Effector memory CD8-positive, alpha-beta T cell (primary cell): ENCODE measurements around the gene MFNG.

Source experiments
- ATAC-seq: fragments of 150-1000 bp; cut with Tn5 transposase; replicated peaks from 2 replicates; pipeline ENCODE4 v1.10.0; 2021; ENCODE audit warnings: mild to moderate bottlenecking, moderate library complexity
- DNase-seq, 3 experiments: peaks; one replicate each; pipeline ENCODE4 v3.0.0; 2021
- H3K27ac Mint-ChIP-seq, 2 donors: one replicate each; pipeline ENCODE4 v1.8.0; 2022; ENCODE audit warnings: mild to moderate bottlenecking in 2 of 2, mixed read lengths in 2 of 2, moderate library complexity in 2 of 2
- H3K27me3 Mint-ChIP-seq, 2 donors: one replicate each; pipeline ENCODE4 v1.8.0; 2022; ENCODE audit warnings: mixed read lengths in 2 of 2
- H3K36me3 Mint-ChIP-seq: one replicate; pipeline ENCODE4 v1.8.0; 2022; ENCODE audit warnings: mild to moderate bottlenecking, moderate library complexity, mixed read lengths; ENCODE audit not compliant: insufficient read depth
- H3K4me1 Mint-ChIP-seq, 2 donors: one replicate each; pipeline ENCODE4 v1.8.0; 2022; ENCODE audit warnings: low read depth in 2 of 2, mixed read lengths in 2 of 2
- H3K4me3 Mint-ChIP-seq, 2 donors: one replicate each; pipeline ENCODE4 v1.8.0; 2022; ENCODE audit warnings: mild to moderate bottlenecking in 2 of 2, mixed read lengths in 2 of 2, moderate library complexity in 2 of 2
- H3K9me3 Mint-ChIP-seq, 2 donors: one replicate each; pipeline ENCODE4 v1.8.0; 2022; ENCODE audit warnings: mixed read lengths in 2 of 2

The MFNG gene

GRCh38 chr22:37454857-37455686 lies 31.1 kb downstream of the MFNG start:
- H3K27ac Mint-ChIP-seq, result no peak overlapping the region
- H3K36me3 Mint-ChIP-seq, result peaks cover under 1% of the 10 kb centered on the region

GRCh38 chr22:37453696-37454095 lies 32.5 kb downstream of the MFNG start:
- Mint-ChIP-seq H3K36me3 (no peaks in the 10 kb centered on the region), H3K4me3 (no peak overlapping the region), H3K4me1 (peaks cover 0 to 6% of the 10 kb centered on the region in 2 donors), H3K9me3 (no peaks in the 10 kb centered on the region), H3K27ac (no peak overlapping the region), H3K27me3 (no peaks in the 10 kb centered on the region)
- no peak for ATAC-seq
- no peak for DNase-seq

More at GRCh38 chr22:37454857-37455686, 31.1 kb downstream of the MFNG start:
- no peaks in the 10 kb centered on the region for H3K27me3 Mint-ChIP-seq
- no peak for DNase-seq
- no peak overlapping the region for H3K4me3 Mint-ChIP-seq
- H3K9me3 Mint-ChIP-seq, result no peaks in the 10 kb centered on the region
- H3K4me1 Mint-ChIP-seq, result peaks cover 0 to 6% of the 10 kb centered on the region in 2 donors
- ATAC-seq, result no peak

GRCh38 chr22:37451218-37451617 lies 35.0 kb downstream of the MFNG start:
- Mint-ChIP-seq H3K36me3 (no peaks in the 10 kb centered on the region), H3K9me3 (no peaks in the 10 kb centered on the region), H3K27me3 (no peaks in the 10 kb centered on the region), H3K27ac (peak overlapping the region in 1 of 2 donors; percentile 32), H3K4me1 (no peaks in the 10 kb centered on the region), H3K4me3 (no peak overlapping the region)
- DNase-seq (no peak), ATAC-seq (no peak)

- Mint-ChIP-seq H3K36me3 (no peaks in the 10 kb centered on the region), H3K27ac (no peak overlapping the region), H3K27me3 (no peaks in the 10 kb centered on the region), H3K4me3 (no peak overlapping the region), H3K4me1 (no peaks in the 10 kb centered on the region), H3K9me3 (no peaks in the 10 kb centered on the region)
- no peak for ATAC-seq
- no peak for DNase-seq
These were observed 36.7 kb downstream of the MFNG start for GRCh38 chr22:37449331-37450001.

- Mint-ChIP-seq H3K27ac (no peak overlapping the region), H3K9me3 (no peaks in the 10 kb centered on the region), H3K4me3 (no peak overlapping the region), H3K4me1 (no peaks in the 10 kb centered on the region), H3K27me3 (no peaks in the 10 kb centered on the region), H3K36me3 (no peaks in the 10 kb centered on the region)
- ATAC-seq (no peak), DNase-seq (no peak)
These were observed 37.6 kb downstream of the MFNG start for GRCh38 chr22:37448516-37449127.

GRCh38 chr22:37445501-37445900 lies 40.7 kb downstream of the MFNG start:
- Mint-ChIP-seq H3K36me3 (peaks cover 6% of the 10 kb centered on the region), H3K4me3 (no peak overlapping the region), H3K27ac (no peak overlapping the region), H3K4me1 (no peaks in the 10 kb centered on the region), H3K9me3 (no peaks in the 10 kb centered on the region), H3K27me3 (peaks cover 13 to 21% of the 10 kb centered on the region in 2 donors)
- DNase-seq, result no peak
- no peak for ATAC-seq

- no peak for ATAC-seq
These were observed 42.2 kb downstream of the MFNG start for GRCh38 chr22:37443977-37444376.

GRCh38 chr22:37443086-37443485 lies 43.1 kb downstream of the MFNG start:
- Mint-ChIP-seq H3K4me1 (peaks cover 0 to 2% of the 10 kb centered on the region in 2 donors), H3K4me3 (no peak overlapping the region), H3K9me3 (no peaks in the 10 kb centered on the region), H3K27ac (no peak overlapping the region), H3K27me3 (peaks cover 13 to 23% of the 10 kb centered on the region in 2 donors), H3K36me3 (peaks cover 6% of the 10 kb centered on the region)
- ATAC-seq (no peak), DNase-seq (no peak)

More at GRCh38 chr22:37443977-37444376, 42.2 kb downstream of the MFNG start:
- Mint-ChIP-seq H3K27me3 (peaks cover 13 to 23% of the 10 kb centered on the region in 2 donors), H3K9me3 (no peaks in the 10 kb centered on the region), H3K36me3 (peaks cover 6% of the 10 kb centered on the region), H3K4me3 (no peak overlapping the region), H3K27ac (no peak overlapping the region), H3K4me1 (peaks cover 0 to 2% of the 10 kb centered on the region in 2 donors)
- no peak for DNase-seq

GRCh38 chr22:37442537-37442936 lies 43.6 kb downstream of the MFNG start:
- DNase-seq (no peak), ATAC-seq (no peak)
- Mint-ChIP-seq H3K36me3 (peaks cover 6% of the 10 kb centered on the region), H3K9me3 (no peaks in the 10 kb centered on the region), H3K27ac (no peak overlapping the region), H3K27me3 (peaks cover 13 to 24% of the 10 kb centered on the region in 2 donors), H3K4me3 (no peak overlapping the region), H3K4me1 (peaks cover 0 to 2% of the 10 kb centered on the region in 2 donors)

- H3K9me3 Mint-ChIP-seq, result no peaks in the 10 kb centered on the region
- no peak overlapping the region for H3K27ac Mint-ChIP-seq
- H3K4me1 Mint-ChIP-seq, result peaks cover 0 to 2% of the 10 kb centered on the region in 2 donors
- ATAC-seq (no peak), DNase-seq (no peak)
- peaks cover 17 to 28% of the 10 kb centered on the region in 2 donors for H3K27me3 Mint-ChIP-seq
- H3K36me3 Mint-ChIP-seq, result peaks cover 6% of the 10 kb centered on the region
- no peak overlapping the region for H3K4me3 Mint-ChIP-seq
These were observed 44.0 kb downstream of the MFNG start for GRCh38 chr22:37442135-37442534.

- Mint-ChIP-seq H3K4me3 (no peak overlapping the region), H3K27me3 (peaks cover 19 to 33% of the 10 kb centered on the region in 2 donors), H3K9me3 (no peaks in the 10 kb centered on the region), H3K4me1 (peaks cover 0 to 2% of the 10 kb centered on the region in 2 donors), H3K27ac (no peak overlapping the region), H3K36me3 (peaks cover 6% of the 10 kb centered on the region)
- DNase-seq, result no peak
- no peak for ATAC-seq
These were observed 45.3 kb downstream of the MFNG start for GRCh38 chr22:37440875-37441274.

- H3K27ac Mint-ChIP-seq, result no peak overlapping the region
- H3K27me3 Mint-ChIP-seq, result peaks cover 25 to 42% of the 10 kb centered on the region in 2 donors
- H3K4me3 Mint-ChIP-seq, result no peak overlapping the region
- H3K4me1 Mint-ChIP-seq, result peaks cover 0 to 2% of the 10 kb centered on the region in 2 donors
- ATAC-seq (no peak), DNase-seq (no peak)
- H3K9me3 Mint-ChIP-seq, result no peaks in the 10 kb centered on the region
- H3K36me3 Mint-ChIP-seq, result peaks cover 6% of the 10 kb centered on the region
These were observed 46.8 kb downstream of the MFNG start for GRCh38 chr22:37439347-37439746.

GRCh38 chr22:37435970-37436603 lies 50.1 kb downstream of the MFNG start:
- Mint-ChIP-seq H3K27me3 (peaks cover 37 to 59% of the 10 kb centered on the region in 2 donors), H3K36me3 (no peaks in the 10 kb centered on the region), H3K27ac (no peak overlapping the region), H3K9me3 (no peaks in the 10 kb centered on the region), H3K4me3 (no peak overlapping the region), H3K4me1 (peaks cover 0 to 2% of the 10 kb centered on the region in 2 donors)
- no peak for ATAC-seq
- DNase-seq, result no peak
